ENCODE measurements around the gene RNASE7. TPM values are rescaled to one million over a fixed set of nuclear protein-coding genes. Genes with fewer than 3 reads are reported as not detected.

RNASE7 gene
- polyA plus RNA-seq, 1 of the 3 experiments (the other 2 are of a cell fraction): not detected

DNA sequence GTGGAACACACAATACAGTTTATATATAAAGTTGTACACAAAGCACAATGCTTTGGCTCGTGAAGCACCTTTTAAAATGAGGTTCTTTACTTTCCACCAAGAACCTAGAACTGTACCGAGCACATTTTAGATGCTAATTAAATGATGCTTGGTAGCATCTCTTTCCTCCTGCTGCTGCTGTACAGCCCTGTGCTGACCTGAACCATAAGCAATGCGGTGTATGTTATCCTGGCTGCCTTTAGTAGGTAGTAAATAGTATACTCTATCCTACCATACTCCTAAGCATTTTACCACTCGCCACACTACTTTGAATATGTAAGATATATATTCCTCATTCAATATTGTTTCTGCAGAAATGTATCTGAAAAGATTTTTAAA is 12.6 kb downstream of the RNASE7 start:
- TF ChIP-seq, protein P1, sequence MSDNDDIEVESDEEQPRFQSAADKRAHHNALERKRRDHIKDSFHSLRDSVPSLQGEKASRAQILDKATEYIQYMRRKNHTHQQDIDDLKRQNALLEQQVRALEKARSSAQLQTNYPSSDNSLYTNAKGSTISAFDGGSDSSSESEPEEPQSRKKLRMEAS (IDR thresholded peaks at IDR 0.05; ENCODE audit: low read depth): no peak
- TF ChIP-seq FOXM1 (IDR thresholded peaks at IDR 0.05; ENCODE audit: low read depth) (no peak), GATA2 (CRISPR knock-in tag; IDR thresholded peaks at IDR 0.05) (no peak), SMC3 (IDR thresholded peaks at IDR 0.05; ENCODE audit: low read depth, low read length) (no peak), EP300 (IDR thresholded peaks at IDR 0.05; ENCODE audit: borderline replicate concordance in 1 of 2, low read depth in 1 of 2, low read length in 1 of 2) (no peak), ELF1 (IDR thresholded peaks at IDR 0.05) (no peak), MXI1 (IDR thresholded peaks at IDR 0.05; ENCODE audit: low read depth, low read length) (no peak), TCF12 (IDR thresholded peaks at IDR 0.05) (no peak), FOXJ3 (CRISPR knock-in tag; IDR thresholded peaks at IDR 0.05) (no peak)
- TF ChIP-seq, protein P2, sequence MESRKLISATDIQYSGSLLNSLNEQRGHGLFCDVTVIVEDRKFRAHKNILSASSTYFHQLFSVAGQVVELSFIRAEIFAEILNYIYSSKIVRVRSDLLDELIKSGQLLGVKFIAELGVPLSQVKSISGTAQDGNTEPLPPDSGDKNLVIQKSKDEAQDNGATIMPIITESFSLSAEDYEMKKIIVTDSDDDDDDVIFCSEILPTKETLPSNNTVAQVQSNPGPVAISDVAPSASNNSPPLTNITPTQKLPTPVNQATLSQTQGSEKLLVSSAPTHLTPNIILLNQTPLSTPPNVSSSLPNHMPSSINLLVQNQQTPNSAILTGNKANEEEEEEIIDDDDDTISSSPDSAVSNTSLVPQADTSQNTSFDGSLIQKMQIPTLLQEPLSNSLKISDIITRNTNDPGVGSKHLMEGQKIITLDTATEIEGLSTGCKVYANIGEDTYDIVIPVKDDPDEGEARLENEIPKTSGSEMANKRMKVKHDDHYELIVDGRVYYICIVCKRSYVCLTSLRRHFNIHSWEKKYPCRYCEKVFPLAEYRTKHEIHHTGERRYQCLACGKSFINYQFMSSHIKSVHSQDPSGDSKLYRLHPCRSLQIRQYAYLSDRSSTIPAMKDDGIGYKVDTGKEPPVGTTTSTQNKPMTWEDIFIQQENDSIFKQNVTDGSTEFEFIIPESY (IDR thresholded peaks at IDR 0.05; ENCODE audit: borderline replicate concordance, low read depth): no peak
- H3K9ac ChIP-seq: no peak overlapping the region
- H3K4me3 ChIP-seq (ENCODE audit: low read depth in 2 of 2, low read length in 1 of 2): no peak overlapping the region
- H3K27ac ChIP-seq (ENCODE audit: low read depth in 2 of 2, low read length in 1 of 2): no peak overlapping the region
- H3K79me2 ChIP-seq (ENCODE audit: insufficient read depth): no peaks in the 10 kb centered on the region
- no peak overlapping the region for H2AFZ ChIP-seq (ENCODE audit: low read depth)
- H3K36me3 ChIP-seq (replicated peaks in 1 of 2; ENCODE audit: control insufficient read depth in 1 of 2, insufficient read depth in 2 of 2, low read length in 1 of 2): no peaks in the 10 kb centered on the region
- 86% methylated on average over 4 of the region's 4 CpGs for WGBS (ENCODE audit: low lambda C conversion rate)
- ChIA-PET POLR2A (no interaction called here), CTCF (interaction anchor here (1.8 to 2.1 kb wide), 2 partner anchors 38 to 40 kb away, joined by 7 read pairs; no protein-coding TSS in a partner anchor)
- H3K4me1 ChIP-seq (ENCODE audit: control insufficient read depth in 1 of 2, insufficient read depth in 2 of 2, low read depth in 1 of 2, low read length in 1 of 2): no peaks in the 10 kb centered on the region
- no peaks in the 10 kb centered on the region for H3K27me3 ChIP-seq (ENCODE audit: insufficient read depth)
- no peak overlapping the region for H3K4me2 ChIP-seq
- no peaks in the 10 kb centered on the region for H4K20me1 ChIP-seq (ENCODE audit: insufficient read depth)
- no peak for DNase-seq
- no peaks in the 10 kb centered on the region for H3K9me3 ChIP-seq
- peaks cover under 1% of the 10 kb centered on the region for H3F3A ChIP-seq (replicated peaks; ENCODE audit: insufficient read depth)
- H3K9me2 ChIP-seq: no peaks in the 10 kb centered on the region

DNA sequence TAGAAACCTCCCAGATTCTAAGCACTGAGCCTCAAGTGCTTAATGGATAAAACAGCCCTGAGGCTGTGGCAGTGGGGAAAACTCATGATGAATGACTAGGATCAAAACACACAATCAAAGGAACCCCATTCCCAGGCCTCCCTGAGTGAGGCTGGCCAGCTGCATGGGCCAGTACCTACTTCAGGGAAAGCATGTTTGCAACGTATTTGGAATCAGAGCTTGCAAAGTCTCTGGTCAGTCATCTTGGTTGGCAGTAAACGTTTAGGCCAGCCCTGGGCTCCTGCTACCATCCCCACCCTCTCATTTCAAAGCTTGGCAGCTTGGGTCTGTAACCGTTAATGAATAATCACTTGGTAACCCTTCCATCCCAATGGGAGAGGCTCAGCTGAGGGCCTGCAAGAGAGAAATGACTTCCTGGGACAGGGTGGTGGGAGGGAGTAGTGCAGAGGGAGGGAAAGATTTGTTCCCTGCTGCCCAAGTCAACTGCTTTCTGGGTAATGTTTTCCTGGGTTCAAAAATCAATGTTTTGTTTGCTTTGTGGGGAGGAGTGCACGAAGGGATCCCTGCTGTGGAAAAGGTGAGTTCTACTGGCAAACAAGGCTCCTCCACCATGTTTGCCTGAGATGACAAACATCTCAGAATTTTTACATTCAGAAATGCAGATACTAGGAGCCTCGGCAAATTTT is 13.4 kb downstream of the RNASE7 start:
- CTCF ChIA-PET: interaction anchor here (1.9 to 2.1 kb wide), 2 partner anchors 15 to 41 kb away, joined by 4 to 8 read pairs; no protein-coding TSS in a partner anchor
- Histone ChIP-seq H3K9me2 (no peaks in the 10 kb centered on the region), H3K4me1 (ENCODE audit: control insufficient read depth in 1 of 2, insufficient read depth in 2 of 2, low read depth in 1 of 2, low read length in 1 of 2) (no peaks in the 10 kb centered on the region), H3K36me3 (replicated peaks in 1 of 2; ENCODE audit: control insufficient read depth in 1 of 2, insufficient read depth in 2 of 2, low read length in 1 of 2) (no peaks in the 10 kb centered on the region), H4K20me1 (ENCODE audit: insufficient read depth) (no peaks in the 10 kb centered on the region), H3K27ac (ENCODE audit: low read depth in 2 of 2, low read length in 1 of 2) (no peak overlapping the region), H3K9ac (no peak overlapping the region), H3K27me3 (ENCODE audit: insufficient read depth) (no peaks in the 10 kb centered on the region), H3K79me2 (ENCODE audit: insufficient read depth) (no peaks in the 10 kb centered on the region), H3K4me3 (ENCODE audit: low read depth in 2 of 2, low read length in 1 of 2) (no peak overlapping the region), H3K4me2 (no peak overlapping the region), H2AFZ (ENCODE audit: low read depth) (no peak overlapping the region), H3F3A (replicated peaks; ENCODE audit: insufficient read depth) (no peaks in the 10 kb centered on the region), H3K9me3 (no peaks in the 10 kb centered on the region)
- TF ChIP-seq, protein P1 (IDR thresholded peaks at IDR 0.05; ENCODE audit: low read depth): no peak
- TF ChIP-seq EP300 (IDR thresholded peaks at IDR 0.05; ENCODE audit: borderline replicate concordance in 1 of 2, low read depth in 1 of 2, low read length in 1 of 2): no peak
- TF ChIP-seq, protein P3, sequence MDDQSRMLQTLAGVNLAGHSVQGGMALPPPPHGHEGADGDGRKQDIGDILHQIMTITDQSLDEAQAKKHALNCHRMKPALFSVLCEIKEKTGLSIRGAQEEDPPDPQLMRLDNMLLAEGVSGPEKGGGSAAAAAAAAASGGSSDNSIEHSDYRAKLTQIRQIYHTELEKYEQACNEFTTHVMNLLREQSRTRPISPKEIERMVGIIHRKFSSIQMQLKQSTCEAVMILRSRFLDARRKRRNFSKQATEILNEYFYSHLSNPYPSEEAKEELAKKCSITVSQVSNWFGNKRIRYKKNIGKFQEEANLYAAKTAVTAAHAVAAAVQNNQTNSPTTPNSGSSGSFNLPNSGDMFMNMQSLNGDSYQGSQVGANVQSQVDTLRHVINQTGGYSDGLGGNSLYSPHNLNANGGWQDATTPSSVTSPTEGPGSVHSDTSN (IDR thresholded peaks at IDR 0.05): no peak
- 70% methylated on average over 5 of the region's 5 CpGs for WGBS (ENCODE audit: low lambda C conversion rate)
- POLR2A ChIA-PET: no interaction called here
- DNase-seq: no peak
